ENCODE measurements around the gene SDHAF3.

The SDHAF3 gene

DNA sequence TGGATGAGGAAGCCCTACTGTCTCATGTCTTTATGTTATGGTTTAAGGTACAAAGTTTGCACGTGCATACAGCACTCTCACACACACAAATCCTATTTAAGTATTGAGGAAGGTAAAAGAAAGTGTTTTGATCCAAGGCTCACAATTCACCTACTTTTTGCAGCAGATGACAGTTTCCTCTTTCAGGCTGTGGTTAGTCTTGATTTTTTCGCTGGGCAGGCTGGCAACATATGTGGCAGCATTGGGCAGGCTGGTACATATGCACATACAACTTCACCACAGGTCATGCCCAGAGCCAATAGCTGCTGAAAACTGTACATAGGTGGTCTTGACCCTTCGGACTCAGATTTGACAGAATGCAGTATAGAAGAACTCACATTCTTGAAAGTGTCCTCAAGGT is 29.1 kb upstream of the SDHAF3 start:
- no peak for DNase-seq (ENCODE audit: low spot score)
- TF ChIP-seq, protein P1, sequence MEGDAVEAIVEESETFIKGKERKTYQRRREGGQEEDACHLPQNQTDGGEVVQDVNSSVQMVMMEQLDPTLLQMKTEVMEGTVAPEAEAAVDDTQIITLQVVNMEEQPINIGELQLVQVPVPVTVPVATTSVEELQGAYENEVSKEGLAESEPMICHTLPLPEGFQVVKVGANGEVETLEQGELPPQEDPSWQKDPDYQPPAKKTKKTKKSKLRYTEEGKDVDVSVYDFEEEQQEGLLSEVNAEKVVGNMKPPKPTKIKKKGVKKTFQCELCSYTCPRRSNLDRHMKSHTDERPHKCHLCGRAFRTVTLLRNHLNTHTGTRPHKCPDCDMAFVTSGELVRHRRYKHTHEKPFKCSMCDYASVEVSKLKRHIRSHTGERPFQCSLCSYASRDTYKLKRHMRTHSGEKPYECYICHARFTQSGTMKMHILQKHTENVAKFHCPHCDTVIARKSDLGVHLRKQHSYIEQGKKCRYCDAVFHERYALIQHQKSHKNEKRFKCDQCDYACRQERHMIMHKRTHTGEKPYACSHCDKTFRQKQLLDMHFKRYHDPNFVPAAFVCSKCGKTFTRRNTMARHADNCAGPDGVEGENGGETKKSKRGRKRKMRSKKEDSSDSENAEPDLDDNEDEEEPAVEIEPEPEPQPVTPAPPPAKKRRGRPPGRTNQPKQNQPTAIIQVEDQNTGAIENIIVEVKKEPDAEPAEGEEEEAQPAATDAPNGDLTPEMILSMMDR (IDR thresholded peaks at IDR 0.05; ENCODE audit: borderline replicate concordance, control extremely low read depth, extremely low read depth, insufficient read depth, missing control alignments): no peak
- in situ Hi-C loops (cut with MboI; ENCODE audit: low sequenced_read_pairs, unreplicated experiment): no loop called here

DNA sequence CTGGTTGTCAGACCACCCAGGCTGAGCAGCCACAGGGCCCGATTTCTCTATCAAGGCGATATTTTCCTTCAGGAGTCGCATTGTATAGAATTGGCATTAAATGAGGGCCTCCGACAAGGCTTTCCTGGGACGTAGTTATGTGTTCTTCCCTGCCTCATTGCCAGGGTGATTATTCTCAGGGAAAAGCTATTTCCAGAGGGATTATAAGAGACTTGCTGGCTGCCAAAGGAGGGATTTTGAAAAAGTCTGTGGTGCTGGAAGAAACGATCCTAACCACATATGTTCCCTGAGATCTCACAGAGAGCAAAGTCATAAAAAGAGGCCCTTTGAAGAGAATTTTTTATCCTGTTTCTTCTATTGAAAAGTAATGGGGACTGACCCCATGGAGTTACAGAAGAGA is 27.7 kb upstream of the SDHAF3 start:
- TF ChIP-seq, protein P1 (IDR thresholded peaks at IDR 0.05; ENCODE audit: borderline replicate concordance, control extremely low read depth, extremely low read depth, insufficient read depth, missing control alignments): no peak
- no peak for DNase-seq (ENCODE audit: low spot score)
- in situ Hi-C loops (cut with MboI; ENCODE audit: low sequenced_read_pairs, unreplicated experiment): no loop called here

DNA sequence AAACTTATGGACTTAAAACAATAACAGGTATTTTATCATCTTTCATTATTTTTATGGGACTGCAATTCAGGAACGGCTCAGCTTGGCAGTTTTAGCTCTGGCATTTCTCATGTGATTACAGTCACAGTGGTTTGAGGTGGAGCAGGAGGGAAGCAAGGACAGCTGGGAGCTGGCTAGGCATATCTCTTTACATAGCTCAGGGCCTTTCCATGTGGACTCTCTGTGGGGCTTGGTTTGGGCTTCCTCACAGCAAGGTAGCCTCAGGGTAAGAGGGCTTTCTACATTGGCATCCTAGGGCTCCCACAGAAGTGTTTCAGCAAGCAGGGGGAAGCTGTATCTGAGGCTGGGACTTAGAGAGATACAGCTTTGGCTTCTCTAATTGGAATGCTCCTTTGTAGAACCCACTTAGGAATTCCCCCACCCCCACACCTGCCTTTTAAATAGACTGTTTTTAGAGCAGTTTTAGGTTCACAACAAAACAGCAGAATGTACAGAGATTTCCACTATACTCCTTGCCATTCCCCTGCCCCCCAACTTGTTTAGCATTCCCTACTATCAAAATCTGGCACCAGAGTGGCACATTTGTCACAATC is 26.6 kb upstream of the SDHAF3 start:
- TF ChIP-seq, protein P1 (IDR thresholded peaks at IDR 0.05; ENCODE audit: borderline replicate concordance, control extremely low read depth, extremely low read depth, insufficient read depth, missing control alignments): no peak
- in situ Hi-C loops (cut with MboI; ENCODE audit: low sequenced_read_pairs, unreplicated experiment): no loop called here
- DNase-seq (ENCODE audit: low spot score): no peak

DNA sequence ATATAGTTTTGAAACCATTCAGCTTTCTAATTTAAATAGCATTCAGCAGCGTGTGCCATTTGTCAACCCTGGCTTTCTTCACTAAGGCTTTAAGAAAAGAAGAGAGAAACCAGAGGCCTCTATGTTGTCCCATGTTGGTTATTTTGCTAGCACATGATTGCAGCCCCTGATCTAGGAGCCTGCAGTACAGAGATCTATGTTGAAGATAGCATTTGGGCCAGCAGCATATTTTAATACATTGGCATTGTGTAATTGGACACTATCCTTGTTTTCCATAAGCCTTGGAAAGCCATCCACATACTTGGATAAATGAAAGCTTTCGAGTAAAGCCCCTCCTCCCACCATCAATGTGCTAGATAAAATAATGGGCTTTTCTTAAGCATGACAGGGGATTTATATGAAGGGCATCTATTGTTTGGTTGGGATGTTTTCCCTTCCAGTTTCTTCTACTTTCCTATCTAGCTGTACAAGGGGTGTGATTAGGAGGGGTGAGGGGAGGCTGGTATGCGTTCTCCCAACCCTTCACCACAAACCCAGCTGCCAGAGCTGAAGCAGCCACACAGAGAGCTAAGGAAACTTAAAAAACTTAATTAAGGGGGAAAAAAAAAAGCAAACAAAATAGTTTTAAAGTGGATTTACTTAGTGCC is 23.1 kb upstream of the SDHAF3 start:
- in situ Hi-C loops (cut with MboI; ENCODE audit: low sequenced_read_pairs, unreplicated experiment): no loop called here

DNA sequence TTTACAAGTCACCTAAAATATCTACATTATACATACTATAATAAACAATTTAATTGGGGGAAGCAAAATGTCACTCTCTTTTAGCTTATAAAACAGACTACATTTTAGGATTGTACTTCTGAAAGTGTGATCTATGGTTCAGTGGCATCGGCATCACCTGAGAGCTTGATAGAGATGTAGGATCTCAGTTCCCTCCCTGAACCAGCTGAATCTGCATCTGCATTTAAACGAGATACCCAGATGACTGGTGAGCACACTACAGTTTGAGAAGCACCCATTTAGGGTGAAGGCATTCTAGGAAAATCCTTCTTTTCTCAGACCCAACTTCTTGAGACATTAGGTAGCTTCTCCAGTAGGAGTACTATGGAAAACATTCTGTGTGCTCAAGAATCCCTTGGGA is 21.5 kb upstream of the SDHAF3 start:
- no peak for DNase-seq (ENCODE audit: low spot score)
- TF ChIP-seq, protein P1 (IDR thresholded peaks at IDR 0.05; ENCODE audit: borderline replicate concordance, control extremely low read depth, extremely low read depth, insufficient read depth, missing control alignments): no peak
- in situ Hi-C loops (cut with MboI; ENCODE audit: low sequenced_read_pairs, unreplicated experiment): no loop called here

More for the DNA sequence above, 23.1 kb upstream of the SDHAF3 start:
- no peak for DNase-seq (ENCODE audit: low spot score)
- TF ChIP-seq, protein P1 (IDR thresholded peaks at IDR 0.05; ENCODE audit: borderline replicate concordance, control extremely low read depth, extremely low read depth, insufficient read depth, missing control alignments): no peak

DNA sequence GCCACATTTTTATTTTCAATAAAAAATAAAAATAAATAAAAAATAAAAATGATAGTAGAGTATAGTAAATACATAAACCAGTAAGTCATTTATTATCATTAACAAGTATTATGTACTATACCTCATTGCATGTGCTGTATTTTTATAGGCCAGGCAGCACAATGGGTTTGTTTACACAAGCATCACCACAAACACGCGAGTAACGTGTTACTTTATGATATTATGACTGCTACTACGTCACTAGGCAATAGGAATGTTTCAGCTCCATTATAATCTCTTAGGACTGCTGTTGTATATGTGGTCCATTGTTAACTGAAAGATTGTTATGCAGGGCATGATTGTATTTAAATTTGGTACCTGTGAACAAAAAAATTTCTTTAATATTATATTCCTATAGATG is 20.8 kb upstream of the SDHAF3 start:
- no peak for DNase-seq (ENCODE audit: low spot score)
- TF ChIP-seq, protein P1 (IDR thresholded peaks at IDR 0.05; ENCODE audit: borderline replicate concordance, control extremely low read depth, extremely low read depth, insufficient read depth, missing control alignments): no peak
- in situ Hi-C loops (cut with MboI; ENCODE audit: low sequenced_read_pairs, unreplicated experiment): no loop called here

Measured in GM13976 (cell line).